MM.1S (cell line): ENCODE data around the gene LYSET.

Source experiments
- DNase-seq: peaks from one replicate; pipeline ENCODE4 v3.0.0-alpha.2; 2015
- H2AFZ ChIP-seq: fragments of 300-600 bp; sonication (generic); 2 replicates; pipeline ENCODE4 v1.6.0; 2016; ENCODE audit warnings: antibody characterized with exemption, low read length
- H3F3A ChIP-seq: fragments of 300-600 bp; sonication (generic); 2 replicates; pipeline ENCODE4 v1.6.1; 2016; ENCODE audit warnings: mild to moderate bottlenecking, antibody characterized with exemption, low read length, moderate library complexity, mixed read lengths; ENCODE audit not compliant: insufficient read depth
- H3K27ac ChIP-seq: fragments of 300-600 bp; sonication (generic); 2 replicates; pipeline ENCODE4 v1.5.1; 2016; ENCODE audit warnings: mild to moderate bottlenecking, low read length
- H3K27me3 ChIP-seq: fragments of 300-600 bp; sonication (generic); replicated peaks from 2 replicates; pipeline ENCODE4 v1.6.0; 2016; ENCODE audit warnings: low read length; ENCODE audit not compliant: insufficient read depth
- H3K36me3 ChIP-seq: fragments of 300-600 bp; sonication (generic); replicated peaks from 2 replicates; pipeline ENCODE4 v1.6.1; 2016; ENCODE audit warnings: mild to moderate bottlenecking, low read length, mixed read lengths; ENCODE audit not compliant: insufficient read depth
- H3K4me1 ChIP-seq: fragments of 300-600 bp; sonication (generic); 2 replicates; pipeline ENCODE4 v1.6.1; 2016; ENCODE audit warnings: low read length, mixed read lengths
- H3K4me2 ChIP-seq: fragments of 300-600 bp; sonication (generic); 2 replicates; pipeline ENCODE4 v1.6.0; 2016; ENCODE audit warnings: low read depth, low read length
- H3K4me3 ChIP-seq: fragments of 300-600 bp; sonication (generic); 2 replicates; pipeline ENCODE4 v1.5.1; 2016; ENCODE audit warnings: low read length, mixed read lengths
- H3K79me2 ChIP-seq: fragments of 300-600 bp; sonication (generic); 2 replicates; pipeline ENCODE4 v1.6.1; 2016; ENCODE audit warnings: mixed run types, low read length, mixed read lengths
- H3K9ac ChIP-seq: fragments of 300-600 bp; sonication (generic); 2 replicates; pipeline ENCODE4 v1.6.1; 2016; ENCODE audit warnings: low read length, mixed read lengths
- H3K9me2 ChIP-seq: fragments of 300-600 bp; sonication (generic); replicated peaks from 2 replicates; pipeline ENCODE4 v1.6.1; 2016; ENCODE audit warnings: mild to moderate bottlenecking, low read length, mixed read lengths; ENCODE audit not compliant: insufficient read depth
- H3K9me3 ChIP-seq: fragments of 300-600 bp; sonication (generic); replicated peaks from 2 replicates; pipeline ENCODE4 v1.6.1; 2016; ENCODE audit warnings: mild to moderate bottlenecking, low read length, mixed read lengths; ENCODE audit not compliant: insufficient read depth
- H4K20me1 ChIP-seq: fragments of 300-600 bp; sonication (generic); 2 replicates; pipeline ENCODE4 v1.6.1; 2016; ENCODE audit warnings: mild to moderate bottlenecking, low read length, moderate library complexity, mixed read lengths; ENCODE audit not compliant: insufficient read depth
- CTCF ChIP-seq: fragments of 300-600 bp; sonication (generic); IDR thresholded peaks from 2 replicates; pipeline ENCODE4 v1.5.1; 2016; ENCODE audit warnings: antibody characterized with exemption, low read length, mixed read lengths
- EZH2 ChIP-seq: fragments of 300-600 bp; sonication (generic); optimal IDR thresholded peaks from 2 replicates; pipeline ENCODE3; 2017; ENCODE audit warnings: low read depth, mild to moderate bottlenecking, antibody characterized with exemption, low read length, mixed read lengths
- EZH2phosphoT487 ChIP-seq: fragments of 300-600 bp; sonication (generic); IDR thresholded peaks from 2 replicates; pipeline ENCODE4 v1.6.1; 2018; ENCODE audit warnings: antibody characterized with exemption, low read length

Gene LYSET

GRCh38 chr14:93175492-93175891, 9.6 kb upstream of the LYSET start:
- TF ChIP-seq CTCF: no peak
- no peak for TF ChIP-seq EZH2phosphoT487
- TF ChIP-seq EZH2: no peak
- no peaks in the 10 kb centered on the region for H3F3A ChIP-seq
- H3K9me3 ChIP-seq: no peaks in the 10 kb centered on the region
- no peaks in the 10 kb centered on the region for H3K36me3 ChIP-seq
- H3K9me2 ChIP-seq: no peaks in the 10 kb centered on the region
- DNase-seq: no peak
- H3K79me2 ChIP-seq: no peaks in the 10 kb centered on the region
- H3K4me3 ChIP-seq: no peak overlapping the region
- H3K27ac ChIP-seq: no peak overlapping the region
- no peaks in the 10 kb centered on the region for H3K4me1 ChIP-seq
- H3K4me2 ChIP-seq: no peak overlapping the region
- H2AFZ ChIP-seq: no peak overlapping the region
- no peak overlapping the region for H3K9ac ChIP-seq
- no peaks in the 10 kb centered on the region for H3K27me3 ChIP-seq
- H4K20me1 ChIP-seq: no peaks in the 10 kb centered on the region

DNA sequence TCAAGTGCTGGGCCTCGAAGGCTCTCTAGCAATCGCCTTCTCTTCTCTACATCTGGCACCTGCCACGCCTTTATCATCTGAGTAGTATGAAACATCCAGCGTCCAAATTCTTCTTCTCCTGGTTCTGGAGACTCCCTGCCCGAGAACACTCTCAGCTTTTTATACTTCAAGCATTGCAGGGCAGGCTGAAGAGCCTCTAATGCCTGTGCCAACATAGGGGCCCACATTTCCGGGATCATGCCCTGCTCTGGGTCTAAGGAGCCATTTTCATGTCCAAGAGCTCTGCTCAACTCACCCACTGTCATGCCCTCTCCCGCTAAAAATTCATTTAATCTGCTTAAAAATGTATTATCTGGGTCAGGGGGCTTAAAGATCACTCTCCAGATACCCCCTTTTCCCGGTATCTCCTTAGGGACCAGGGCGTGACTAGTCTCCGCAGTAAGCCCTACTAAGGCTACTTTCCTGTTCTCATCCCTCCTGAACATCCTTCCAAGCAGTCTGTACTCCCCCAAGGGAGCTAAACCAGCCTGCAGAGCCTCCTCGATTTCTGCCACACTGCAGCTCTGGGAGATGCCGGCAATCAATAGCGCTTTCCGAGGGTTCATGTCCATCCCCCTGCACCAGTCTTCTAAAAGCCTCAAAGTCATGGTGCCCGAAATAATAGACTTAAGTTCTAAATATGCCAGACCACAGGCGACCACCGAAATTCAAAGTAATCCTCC, 1.4 kb upstream of the LYSET start:
- Histone ChIP-seq H3K4me3 (peak overlapping the region; percentile 87), H3K79me2 (peaks cover 22% of the 10 kb centered on the region), H3K27me3 (no peaks in the 10 kb centered on the region), H3K4me2 (peak overlapping the region; percentile 86), H3K36me3 (no peaks in the 10 kb centered on the region), H3K9ac (peak overlapping the region; percentile 88; the same call in 1 of the 2 replicates), H3K9me3 (no peaks in the 10 kb centered on the region), H3K9me2 (no peaks in the 10 kb centered on the region), H3F3A (peaks cover 5% of the 10 kb centered on the region), H2AFZ (no peak overlapping the region), H3K27ac (peak overlapping the region; percentile 74; the same call in 1 of the 2 replicates), H4K20me1 (no peaks in the 10 kb centered on the region), H3K4me1 (no peaks in the 10 kb centered on the region)
- TF ChIP-seq EZH2phosphoT487 (no peak), CTCF (no peak), EZH2 (no peak)
- DNase-seq: no peak

GRCh38 chr14:93185349-93185720, 218 bp downstream of the LYSET start:
- H3F3A ChIP-seq: peaks cover 5% of the 10 kb centered on the region
- H3K9me2 ChIP-seq: no peaks in the 10 kb centered on the region
- H3K27ac ChIP-seq: peak overlapping the region; percentile 67; the same call in 1 of the 2 replicates
- H3K79me2 ChIP-seq: peaks cover 22% of the 10 kb centered on the region
- TF ChIP-seq EZH2: no peak
- TF ChIP-seq CTCF: no peak
- no peak for TF ChIP-seq EZH2phosphoT487
- no peaks in the 10 kb centered on the region for H4K20me1 ChIP-seq
- peak overlapping the region; percentile 79 for H3K4me3 ChIP-seq
- H2AFZ ChIP-seq: peak overlapping the region; percentile 73
- peak overlapping the region; percentile 69 for H3K9ac ChIP-seq
- H3K4me1 ChIP-seq: no peaks in the 10 kb centered on the region
- DNase-seq: peak; percentile 12
- no peaks in the 10 kb centered on the region for H3K27me3 ChIP-seq
- no peaks in the 10 kb centered on the region for H3K9me3 ChIP-seq
- no peaks in the 10 kb centered on the region for H3K36me3 ChIP-seq
- peak overlapping the region; percentile 66 for H3K4me2 ChIP-seq
